Breast epithelium (tissue), 4 donors: ENCODE data around the gene FLT4. TPM values are rescaled to one million over a fixed set of nuclear protein-coding genes. Genes with fewer than 3 reads are reported as not detected.

Experiments used
- DNase-seq, 2 donors: peaks; one replicate each; pipeline ENCODE4 v3.0.0-alpha.2; 2019; ENCODE audit warnings: low spot score in 2 of 2
- H3K27ac ChIP-seq, 2 donors: fragments of 200-600 bp; sonication (generic) in 1 of 2; one replicate each; pipeline ENCODE4 v1.5.1; 2016 to 2019; ENCODE audit warnings: mild to moderate bottlenecking in 1 of 2
- H3K27me3 ChIP-seq, 2 donors: fragments of 200-600 bp; sonication (generic) in 1 of 2; one replicate each; pipeline versions ENCODE4 v1.5.1 to v1.6.0; 2017 to 2019; ENCODE audit warnings: control low read depth in 1 of 2, mild to moderate bottlenecking in 1 of 2
- H3K36me3 ChIP-seq: fragments of 200-600 bp; one replicate; pipeline ENCODE4 v1.5.1; 2019
- H3K4me1 ChIP-seq, 2 donors: fragments of 200-600 bp; sonication (generic); one replicate each; pipeline ENCODE4 v1.5.1; 2016 to 2019; ENCODE audit warnings: control low read depth in 1 of 2
- H3K4me3 ChIP-seq, 3 donors: fragments of 200-600 bp; sonication (generic); 1 replicate in 2 of 3; 2 replicates in 1 of 3; pipeline ENCODE4 v1.5.1; 2016 to 2019; ENCODE audit warnings: mild to moderate bottlenecking in 3 of 3, moderate library complexity in 2 of 3
- H3K9me3 ChIP-seq, 2 donors: fragments of 200-600 bp; sonication (generic) in 1 of 2; one replicate each; pipeline ENCODE4 v1.5.1; 2016 to 2019; ENCODE audit warnings: control low read depth in 1 of 2
- CTCF ChIP-seq, 3 donors: fragments of 450-650 bp; IDR thresholded peaks; one replicate each; pipeline ENCODE4 v1.5.1; 2016 to 2017; ENCODE audit warnings: antibody characterized with exemption in 3 of 3, mild to moderate bottlenecking in 3 of 3, moderate library complexity in 3 of 3
- POLR2A ChIP-seq: fragments of 450-650 bp; IDR thresholded peaks from one replicate; pipeline ENCODE4 v1.6.1; 2016; ENCODE audit warnings: antibody characterized with exemption, mild to moderate bottlenecking, moderate library complexity
- POLR2AphosphoS5 ChIP-seq, 3 donors: sonication (generic); formaldehyde crosslinking; IDR thresholded peaks; one replicate each; pipeline ENCODE4 v1.6.1; 2017; ENCODE audit warnings: antibody characterized with exemption in 3 of 3
- intact Hi-C: fragments of 100-400 bp; cut with DNase I; formaldehyde crosslinking; loops from one replicate; pipeline ENCODE4 v1.15.1; 2023; ENCODE audit warnings: low total_unique reads
- total RNA-seq, 3 donors: library from RNA; depleted of rRNA; stranded (reverse); fragments of >200 nt; gene quantifications; one replicate each; pipeline ENCODE4 v1.1.0, GENCODE V29; 2016

FLT4 gene
- total RNA-seq, 3 donors from 2014 or later = 4.3 to 35.7 (median 7.9) TPM

- Histone ChIP-seq H3K27ac (no peak overlapping the region), H3K36me3 (no peaks in the 10 kb centered on the region), H3K9me3 (no peaks in the 10 kb centered on the region), H3K4me1 (no peaks in the 10 kb centered on the region), H3K4me3 (no peak overlapping the region), H3K27me3 (no peaks in the 10 kb centered on the region)
- DNase-seq = no peak
- intact Hi-C loops = no loop called here
- TF ChIP-seq POLR2A (no peak), CTCF (IDR thresholded peaks at IDR 0.05) (no peak), POLR2AphosphoS5 (IDR thresholded peaks at IDR 0.05) (no peak)
Observed at GRCh38 chr5:180632768-180633167, 16.6 kb downstream of the FLT4 start.

- no peaks in the 10 kb centered on the region for H3K4me1 ChIP-seq
- no peak for DNase-seq
- H3K4me3 ChIP-seq = no peak overlapping the region
- intact Hi-C loops = no loop called here
- no peaks in the 10 kb centered on the region for H3K36me3 ChIP-seq
- TF ChIP-seq POLR2AphosphoS5 (IDR thresholded peaks at IDR 0.05) (no peak), CTCF (IDR thresholded peaks at IDR 0.05) (no peak), POLR2A (no peak)
- no peaks in the 10 kb centered on the region for H3K9me3 ChIP-seq
- H3K27ac ChIP-seq = no peak overlapping the region
- no peaks in the 10 kb centered on the region for H3K27me3 ChIP-seq
Observed at GRCh38 chr5:180631549-180632383, 17.6 kb downstream of the FLT4 start.

DNA sequence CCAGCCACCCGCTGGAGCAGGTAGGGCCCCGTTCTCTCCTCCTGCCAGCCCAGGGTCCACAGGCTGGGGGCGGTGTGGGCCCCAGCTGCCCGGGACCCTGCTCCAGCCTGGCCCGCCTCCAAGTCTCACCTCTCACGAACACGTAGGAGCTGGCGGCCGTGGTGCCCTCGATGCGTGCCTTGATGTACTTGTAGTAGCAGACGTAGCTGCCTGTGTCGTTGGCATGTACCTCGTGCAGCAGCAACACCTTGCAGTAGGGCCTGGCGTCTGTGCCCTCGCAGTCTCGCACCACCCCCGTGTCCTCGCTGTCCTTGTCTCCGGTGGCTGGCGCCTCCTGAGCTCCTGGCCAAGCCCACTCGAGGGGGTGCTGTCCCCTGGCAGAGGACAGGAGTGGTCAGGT is 19.0 kb downstream of the FLT4 start:
- no peak for DNase-seq
- H3K27me3 ChIP-seq = no peaks in the 10 kb centered on the region
- no peak for TF ChIP-seq POLR2AphosphoS5 (IDR thresholded peaks at IDR 0.05)
- TF ChIP-seq CTCF (IDR thresholded peaks at IDR 0.05) = no peak
- TF ChIP-seq POLR2A = no peak
- no peak overlapping the region for H3K4me3 ChIP-seq
- H3K36me3 ChIP-seq = no peaks in the 10 kb centered on the region
- intact Hi-C loops = no loop called here
- H3K27ac ChIP-seq = no peak overlapping the region
- no peaks in the 10 kb centered on the region for H3K9me3 ChIP-seq
- no peaks in the 10 kb centered on the region for H3K4me1 ChIP-seq

GRCh38 chr5:180629831-180630382 is 19.5 kb downstream of the FLT4 start:
- TF ChIP-seq POLR2AphosphoS5 (IDR thresholded peaks at IDR 0.05) (no peak), CTCF (IDR thresholded peaks at IDR 0.05) (no peak), POLR2A (no peak)
- no peak overlapping the region for H3K27ac ChIP-seq
- intact Hi-C loops = no loop called here

More at GRCh38 chr5:180629831-180630382, 19.5 kb downstream of the FLT4 start:
- DNase-seq = no peak
- H3K4me3 ChIP-seq = no peak overlapping the region
- H3K4me1 ChIP-seq = no peaks in the 10 kb centered on the region
- H3K27me3 ChIP-seq = no peaks in the 10 kb centered on the region
- H3K9me3 ChIP-seq = no peaks in the 10 kb centered on the region
- H3K36me3 ChIP-seq = no peaks in the 10 kb centered on the region
